IMR-90 (cell line): ENCODE measurements around the gene CDH13. TPM values are rescaled to one million over a fixed set of nuclear protein-coding genes. Genes with fewer than 3 reads are reported as not detected.

ENCODE experiments used
- ATAC-seq: fragments of 200-7000 bp; cut with Tn5 transposase; 2 replicates; pipeline ENCODE4 v1.9.1; 2020; ENCODE audit warnings: low read depth, mild to moderate bottlenecking, moderate library complexity
- BruUV-seq: library from RNA; stranded (reverse); fragments of 400-500 nt; replicated peaks from 2 replicates; lab custom pipeline; 2021; lab: Mats Ljungman, UMichigan
- CTCF ChIA-PET: fragments of 300-600 bp; formaldehyde crosslinking; extraction: SDS; loops from one replicate; lab custom pipeline; 2021; ENCODE audit warnings: antibody characterized with exemption; lab: Yijun Ruan, JAX
- POLR2A ChIA-PET: fragments of 300-600 bp; sonication (Branson Sonifier 250); formaldehyde crosslinking; loops from one replicate; lab custom pipeline; 2022; ENCODE audit warnings: antibody characterized with exemption; ENCODE audit not compliant: unreplicated experiment; lab: Charles Lee
- DNase-seq: peaks from one replicate; pipeline ENCODE4 v3.0.0; 2013
- H2AFZ ChIP-seq: replicated peaks from 2 replicates; pipeline ENCODE3; 2013; ENCODE audit warnings: low read length, mild to moderate bottlenecking; ENCODE audit not compliant: poor library complexity
- H2AK5ac ChIP-seq: 2 replicates; pipeline ENCODE4 v1.6.1; 2013; ENCODE audit warnings: low read depth, low read length, inconsistent platforms
- H2AK9ac ChIP-seq: replicated peaks from 2 replicates; pipeline ENCODE3; 2013; ENCODE audit warnings: mild to moderate bottlenecking, low read depth, low read length, moderate library complexity; ENCODE audit not compliant: poor library complexity
- H2BK120ac ChIP-seq: 2 replicates; pipeline ENCODE4 v1.6.1; 2013; ENCODE audit warnings: low read depth, low read length, inconsistent platforms
- H2BK15ac ChIP-seq: 3 replicates; pipeline ENCODE4 v1.6.1; 2013; ENCODE audit warnings: low read depth, low read length, inconsistent platforms
- H2BK20ac ChIP-seq: 2 replicates; pipeline ENCODE4 v1.6.1; 2013; ENCODE audit warnings: low read depth, mild to moderate bottlenecking, inconsistent platforms, low read length, moderate library complexity
- H2BK5ac ChIP-seq: 2 replicates; pipeline ENCODE4 v1.6.1; 2013; ENCODE audit warnings: mild to moderate bottlenecking, low read depth, low read length, inconsistent platforms; ENCODE audit not compliant: poor library complexity, severe bottlenecking
- H3K14ac ChIP-seq: replicated peaks from 2 replicates; pipeline ENCODE4 v1.6.1; 2013; ENCODE audit warnings: low read depth, low read length, inconsistent platforms
- H3K18ac ChIP-seq: 2 replicates; pipeline ENCODE4 v1.6.1; 2013; ENCODE audit warnings: low read depth, low read length, control low read depth
- H3K23ac ChIP-seq: 2 replicates; pipeline ENCODE4 v1.6.1; 2013; ENCODE audit warnings: low read depth, low read length, inconsistent platforms
- H3K27ac ChIP-seq: 2 replicates; pipeline ENCODE4 v1.5.1; 2013; ENCODE audit warnings: mild to moderate bottlenecking, control low read depth, low read length; ENCODE audit not compliant: insufficient read depth
- H3K27me3 ChIP-seq: 2 replicates; pipeline ENCODE4 v1.6.1; 2013; ENCODE audit warnings: low read length; ENCODE audit not compliant: control insufficient read depth, insufficient read depth
- H3K36me3 ChIP-seq: 2 replicates; pipeline ENCODE4 v1.6.1; 2013; ENCODE audit warnings: low read length, mixed read lengths; ENCODE audit not compliant: control insufficient read depth, insufficient read depth
- H3K4ac ChIP-seq: 2 replicates; pipeline ENCODE4 v1.6.1; 2013; ENCODE audit warnings: low read depth, low read length, inconsistent platforms
- H3K4me1 ChIP-seq: 2 replicates; pipeline ENCODE4 v1.6.1; 2013; ENCODE audit warnings: low read length, mixed read lengths; ENCODE audit not compliant: control insufficient read depth, insufficient read depth
- H3K4me2 ChIP-seq: 2 replicates; pipeline ENCODE4 v1.6.1; 2013; ENCODE audit warnings: low read depth, mild to moderate bottlenecking, control low read depth, low read length, moderate library complexity
- H3K4me3 ChIP-seq: 2 replicates; pipeline ENCODE4 v1.5.1; 2013; ENCODE audit warnings: low read depth, mild to moderate bottlenecking, control low read depth, low read length, moderate library complexity; ENCODE audit not compliant: insufficient read depth
- H3K56ac ChIP-seq: 2 replicates; pipeline ENCODE4 v1.6.1; 2013; ENCODE audit warnings: low read length, inconsistent platforms; ENCODE audit not compliant: insufficient read depth; ENCODE audit errors: extremely low read depth
- H3K79me1 ChIP-seq, 2 experiments: 2 replicates each; pipeline ENCODE4 v1.6.1; 2013; ENCODE audit warnings: low read length in 2 of 2, inconsistent platforms in 1 of 2, low read depth in 1 of 2
- H3K9ac ChIP-seq: 2 replicates; pipeline ENCODE4 v1.6.1; 2013; ENCODE audit warnings: low read depth, low read length, control low read depth
- H3K9me1 ChIP-seq: 2 replicates; pipeline ENCODE4 v1.6.1; 2013; ENCODE audit warnings: low read length, inconsistent platforms; ENCODE audit not compliant: insufficient read depth
- H3K9me3 ChIP-seq: 2 replicates; pipeline ENCODE4 v1.6.1; 2013; ENCODE audit warnings: low read length; ENCODE audit not compliant: control insufficient read depth, insufficient read depth
- H4K20me1 ChIP-seq: 2 replicates; pipeline ENCODE4 v1.6.1; 2013; ENCODE audit warnings: low read length, inconsistent platforms; ENCODE audit not compliant: insufficient read depth
- H4K5ac ChIP-seq: 2 replicates; pipeline ENCODE4 v1.6.1; 2013; ENCODE audit warnings: mild to moderate bottlenecking, low read depth, low read length, control low read depth
- H4K8ac ChIP-seq, 2 experiments: 2 replicates each; pipeline ENCODE4 v1.6.1; 2013; ENCODE audit warnings: low read depth in 2 of 2, low read length in 2 of 2, control low read depth in 1 of 2, inconsistent platforms in 1 of 2
- H4K91ac ChIP-seq: 2 replicates; pipeline ENCODE4 v1.6.1; 2013; ENCODE audit warnings: low read depth, low read length, inconsistent platforms; ENCODE audit not compliant: insufficient read depth
- BHLHE40 ChIP-seq: fragments of 150-350 bp; IDR thresholded peaks from 2 replicates; pipeline ENCODE4 v1.6.1; 2016; ENCODE audit warnings: mild to moderate bottlenecking, low read depth, low read length
- CEBPB ChIP-seq: IDR thresholded peaks from 2 replicates; pipeline ENCODE4 v1.6.1; 2012; ENCODE audit warnings: low read depth, low read length, improper control_type of control experiment
- CHD1 ChIP-seq: IDR thresholded peaks from 2 replicates; pipeline ENCODE4 v1.6.1; 2012; ENCODE audit warnings: low read depth, low read length, improper control_type of control experiment
- CTCF ChIP-seq: conservative IDR thresholded peaks from 2 replicates; pipeline ENCODE4 v1.5.1; 2012; ENCODE audit warnings: mild to moderate bottlenecking, low read depth, low read length, improper control_type of control experiment
- ELK1 ChIP-seq: fragments of 150-350 bp; IDR thresholded peaks from 2 replicates; pipeline ENCODE4 v1.6.1; 2016; ENCODE audit warnings: low read depth, mild to moderate bottlenecking, low read length, moderate library complexity, borderline replicate concordance
- FOS ChIP-seq: fragments of 150-350 bp; IDR thresholded peaks from 2 replicates; pipeline ENCODE4 v1.6.1; 2016; ENCODE audit warnings: low read depth, low read length
- MAFK ChIP-seq: IDR thresholded peaks from 2 replicates; pipeline ENCODE4 v1.6.1; 2012; ENCODE audit warnings: low read depth, low read length, improper control_type of control experiment
- MAZ ChIP-seq: IDR thresholded peaks from 2 replicates; pipeline ENCODE4 v1.6.1; 2012; ENCODE audit warnings: low read depth, mild to moderate bottlenecking, low read length, improper control_type of control experiment, moderate library complexity, borderline replicate concordance
- MXI1 ChIP-seq: IDR thresholded peaks from 2 replicates; pipeline ENCODE4 v1.6.1; 2012; ENCODE audit warnings: low read depth, mild to moderate bottlenecking, low read length, moderate library complexity, borderline replicate concordance
- NFE2L2 ChIP-seq: fragments of 150-350 bp; IDR thresholded peaks from 2 replicates; pipeline ENCODE4 v1.6.1; 2016; ENCODE audit warnings: low read depth, mild to moderate bottlenecking, low read length
- POLR2A ChIP-seq: IDR thresholded peaks from 2 replicates; pipeline ENCODE4 v1.6.1; 2012; ENCODE audit warnings: mild to moderate bottlenecking, low read depth, low read length
- RAD21 ChIP-seq: IDR thresholded peaks from 2 replicates; pipeline ENCODE4 v1.6.1; 2012; ENCODE audit warnings: low read length, improper control_type of control experiment
- RCOR1 ChIP-seq: IDR thresholded peaks from 2 replicates; pipeline ENCODE4 v1.6.1; 2012; ENCODE audit warnings: mild to moderate bottlenecking, low read length, improper control_type of control experiment; ENCODE audit not compliant: insufficient replicate concordance
- RFX5 ChIP-seq: IDR thresholded peaks from 2 replicates; pipeline ENCODE4 v1.8.0; 2012; ENCODE audit warnings: low read depth, mild to moderate bottlenecking, low read length, moderate library complexity
- SMC3 ChIP-seq: fragments of 150-350 bp; IDR thresholded peaks from 2 replicates; pipeline ENCODE4 v1.6.1; 2016; ENCODE audit warnings: low read depth, mild to moderate bottlenecking, antibody characterized with exemption, low read length, moderate library complexity
- USF2 ChIP-seq: fragments of 150-350 bp; IDR thresholded peaks from 2 replicates; pipeline ENCODE4 v1.6.1; 2017; ENCODE audit warnings: mild to moderate bottlenecking, antibody characterized with exemption, low read length, low read depth
- WGBS, 2 experiments: methylation state at CpG; one replicate each; pipeline versions ENCODE4 v1.1.5 to v1.1.7; 2013; ENCODE audit warnings: missing lambda C conversion rate in 2 of 2; ENCODE audit not compliant: insufficient read length in 1 of 2; ENCODE audit errors: extremely low coverage in 2 of 2; 5-methylcytosine and 5-hydroxymethylcytosine counted together
- dilution Hi-C: fragments of 300-500 bp; cut with HindIII; formaldehyde crosslinking; loops from one replicate; pipeline ENCODE4 v1.14.3; 2018; ENCODE audit warnings: low sequenced_read_pairs; ENCODE audit not compliant: unreplicated experiment
- in situ Hi-C: fragments of 300-500 bp; cut with MboI; formaldehyde crosslinking; loops from 3 replicates; pipeline ENCODE4 v1.14.3; 2019; ENCODE audit warnings: low sequenced_read_pairs, inconsistent platforms, mixed read lengths
- intact Hi-C: fragments of 100-400 bp; cut with micrococcal nuclease; formaldehyde crosslinking; loops from 2 replicates; pipeline ENCODE4 v1.10.0; 2022
- polyA plus RNA-seq, 3 experiments: library from polyadenylated mRNA; depleted of rRNA; stranded (reverse); fragments of >200 nt; gene quantifications; 2 replicates each; pipeline ENCODE4 v1.2.3, GENCODE V29; 2012; ENCODE audit warnings: low replicate concordance in 1 of 3
- total RNA-seq: library from RNA; depleted of rRNA; stranded (reverse); fragments of >200 nt; gene quantifications from 2 replicates; pipeline ENCODE4 v1.2.3, GENCODE V29; 2012

The CDH13 gene
- total and polyA plus RNA-seq, 2 of the 4 experiments (the other 2 are of a cell fraction): 61.6 to 74.7 TPM

- no peak overlapping the region for H3K4me3 ChIP-seq
- no peak overlapping the region for H3K27ac ChIP-seq
- peaks cover 0 to 8% of the 10 kb centered on the region in 2 experiments; a peak in 1 of 4 replicates for H3K79me1 ChIP-seq
- in situ Hi-C loops: no loop called here
- peaks cover 4% of the 10 kb centered on the region for H3K4me1 ChIP-seq
- TF ChIP-seq MXI1: no peak
- TF ChIP-seq MAFK: no peak
- TF ChIP-seq RCOR1: no peak
- TF ChIP-seq POLR2A: no peak
- no peak for TF ChIP-seq MAZ
- TF ChIP-seq USF2: no peak
- TF ChIP-seq NFE2L2: no peak
- no peak for TF ChIP-seq ELK1
- TF ChIP-seq BHLHE40: no peak
- no peak for TF ChIP-seq RFX5
- no peak for TF ChIP-seq CEBPB
- no peak for TF ChIP-seq CHD1
- peak; percentile 53 for TF ChIP-seq CTCF
- TF ChIP-seq FOS: no peak
- peak; percentile 47 for TF ChIP-seq RAD21
- TF ChIP-seq SMC3: peak; percentile 36; the same call in 1 of the 2 replicates
- no TSS peak for BruUV-seq
- peak overlapping the region; percentile 22; the same call in 1 of the 2 replicates for H2BK120ac ChIP-seq
- H3K9me3 ChIP-seq: no peaks in the 10 kb centered on the region
- H2AFZ ChIP-seq: no peak overlapping the region
- DNase-seq (peak; percentile 31), ATAC-seq (peak; percentile 74)
- H3K27me3 ChIP-seq: no peaks in the 10 kb centered on the region
- H3K36me3 ChIP-seq: no peaks in the 10 kb centered on the region
- H4K8ac ChIP-seq: peak overlapping the region in 1 of 2 experiments; percentile 57; a peak in 1 of 4 replicates
- peak overlapping the region; percentile 35 for H2AK9ac ChIP-seq
- intact Hi-C loops: loop anchor here (2.0 kb wide), 1 partner anchor 101 kb away; no protein-coding TSS in a partner anchor
- H2BK15ac ChIP-seq: no peak overlapping the region
- no peak overlapping the region for H2BK5ac ChIP-seq
- no peaks in the 10 kb centered on the region for H4K20me1 ChIP-seq
- peak overlapping the region; percentile 3; the same call in 1 of the 2 replicates for H3K4me2 ChIP-seq
- no peak overlapping the region for H3K9ac ChIP-seq
- H4K5ac ChIP-seq: no peak overlapping the region
- no peak overlapping the region; the same call in 1 of the 2 replicates for H3K18ac ChIP-seq
- POLR2A ChIA-PET: no interaction called here
- CTCF ChIA-PET: interaction anchor here (0.5 to 1.2 kb wide), 5 partner anchors 9 to 511 kb away, joined by 3 to 4 read pairs (median 3); no protein-coding TSS in a partner anchor
- no peak overlapping the region for H3K23ac ChIP-seq
- H2AK5ac ChIP-seq: no peak overlapping the region
- H2BK20ac ChIP-seq: no peak overlapping the region
- H4K91ac ChIP-seq: no peak overlapping the region
- WGBS, 2 experiments: 27% methylated on average over 5 of the region's 7 CpGs; no CpG with 5 or more reads in 1 of the 2 experiments
- no peak overlapping the region for H3K56ac ChIP-seq
- no peak overlapping the region for H3K4ac ChIP-seq
- dilution Hi-C loops: no loop called here
- H3K14ac ChIP-seq: peak overlapping the region; percentile 46; the same call in 1 of the 2 replicates
- H3K9me1 ChIP-seq: peaks cover 4% of the 10 kb centered on the region; the same call in 1 of the 2 replicates
Observed at GRCh38 chr16:83113317-83113716, 486.5 kb downstream of the CDH13 start.
